ENCODE data around the gene FFAR2.

DNA sequence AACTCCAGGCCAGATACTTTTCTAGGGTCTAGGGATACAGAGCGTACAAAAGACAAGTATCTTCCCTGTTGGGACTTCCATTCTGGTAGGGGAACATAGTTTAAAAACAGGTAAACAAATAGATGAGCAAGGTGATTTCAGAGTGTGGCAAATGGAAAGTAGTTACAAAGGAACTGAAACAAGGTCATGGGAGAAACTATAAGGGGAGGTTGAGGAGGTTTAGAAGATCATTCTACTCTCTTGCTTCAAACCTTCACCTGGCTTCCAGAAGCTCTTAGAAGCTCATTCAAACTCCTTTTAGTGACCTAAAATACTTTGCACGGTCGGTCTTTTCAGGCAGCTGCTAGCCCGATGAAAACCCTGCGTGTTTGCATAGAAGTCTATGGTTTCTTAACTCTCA lies 9.1 kb downstream of the FFAR2 start:
- TF ChIP-seq, protein P1, sequence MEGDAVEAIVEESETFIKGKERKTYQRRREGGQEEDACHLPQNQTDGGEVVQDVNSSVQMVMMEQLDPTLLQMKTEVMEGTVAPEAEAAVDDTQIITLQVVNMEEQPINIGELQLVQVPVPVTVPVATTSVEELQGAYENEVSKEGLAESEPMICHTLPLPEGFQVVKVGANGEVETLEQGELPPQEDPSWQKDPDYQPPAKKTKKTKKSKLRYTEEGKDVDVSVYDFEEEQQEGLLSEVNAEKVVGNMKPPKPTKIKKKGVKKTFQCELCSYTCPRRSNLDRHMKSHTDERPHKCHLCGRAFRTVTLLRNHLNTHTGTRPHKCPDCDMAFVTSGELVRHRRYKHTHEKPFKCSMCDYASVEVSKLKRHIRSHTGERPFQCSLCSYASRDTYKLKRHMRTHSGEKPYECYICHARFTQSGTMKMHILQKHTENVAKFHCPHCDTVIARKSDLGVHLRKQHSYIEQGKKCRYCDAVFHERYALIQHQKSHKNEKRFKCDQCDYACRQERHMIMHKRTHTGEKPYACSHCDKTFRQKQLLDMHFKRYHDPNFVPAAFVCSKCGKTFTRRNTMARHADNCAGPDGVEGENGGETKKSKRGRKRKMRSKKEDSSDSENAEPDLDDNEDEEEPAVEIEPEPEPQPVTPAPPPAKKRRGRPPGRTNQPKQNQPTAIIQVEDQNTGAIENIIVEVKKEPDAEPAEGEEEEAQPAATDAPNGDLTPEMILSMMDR (IDR thresholded peaks at IDR 0.05), result no peak
- no peak for TF ChIP-seq POLR2A (IDR thresholded peaks at IDR 0.05)
